ENCODE measurements around the gene QRSL1.

GRCh38 chr6:106643061-106643460, 13.7 kb downstream of the QRSL1 start:
- TF ChIP-seq CTCF (conservative IDR thresholded peaks at IDR 0.05 in 1 of 2, IDR thresholded peaks at IDR 0.05 in 1 of 2; ENCODE audit: low read depth in 1 of 2, low read length in 2 of 2) (no peak), EZH2 (IDR thresholded peaks at IDR 0.05; ENCODE audit: low read length, missing control alignments) (no peak)
